ENCODE data around the gene GDF15. TPM values are rescaled to one million over a fixed set of nuclear protein-coding genes. Genes with fewer than 3 reads are reported as not detected.
A peak's percentile ranks its signal among the peaks of the same experiment; 100 is the strongest.

The GDF15 gene
- total RNA-seq, 1 experiment from 2014 or later = 56.6 TPM

GRCh38 chr19:18418483-18419194 lies 32.7 kb downstream of the GDF15 start:
- CTCF ChIA-PET = interaction anchor here (1.5 kb wide), 1 partner anchor 139 kb away, joined by 4 read pairs; no protein-coding TSS in a partner anchor
- Mint-ChIP-seq H3K27me3 (ENCODE audit: unreplicated experiment) (no peaks in the 10 kb centered on the region), H3K4me1 (ENCODE audit: low read depth, unreplicated experiment) (peaks cover 25% of the 10 kb centered on the region)

DNA sequence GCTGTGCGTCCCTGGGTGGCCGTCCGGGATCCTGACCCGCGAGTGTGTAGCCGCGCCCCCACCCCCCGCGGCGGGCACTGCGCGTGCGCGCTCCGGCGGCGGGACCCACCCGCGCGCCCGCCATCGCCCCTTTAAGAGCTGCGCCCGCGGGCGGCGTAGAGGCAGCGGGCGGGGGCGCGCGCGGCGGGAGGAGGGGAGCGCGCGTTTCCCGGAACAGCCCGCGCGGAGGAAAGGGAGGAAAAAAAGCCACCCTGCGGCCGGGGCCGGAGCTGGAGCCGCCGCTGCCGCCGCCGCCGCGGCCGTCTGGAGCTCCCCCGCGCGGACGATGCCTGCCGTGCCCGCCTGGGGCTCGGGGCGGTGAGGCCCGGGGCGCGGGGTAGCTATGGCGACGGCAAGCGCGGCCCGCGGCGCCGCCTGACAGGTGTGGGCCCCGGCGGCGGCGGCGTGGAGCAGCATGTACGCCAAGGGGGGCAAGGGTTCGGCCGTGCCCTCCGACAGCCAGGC lies 33.3 kb downstream of the GDF15 start, which contains the start of gene SSBP4:
Gene SSBP4, plus strand, starts transcription at position 204 of the 504 bp plus-strand sequence. Its CDS starts 251 bp downstream, at position 455.
- Mint-ChIP-seq H3K4me3 (ENCODE audit: low read depth, unreplicated experiment) (peak within 1 kb of the TSS; percentile 83), H3K27ac (ENCODE audit: unreplicated experiment) (peak within 1 kb of the TSS; percentile 51), H3K36me3 (ENCODE audit: insufficient read depth, unreplicated experiment) (peaks cover 48% of the 10 kb centered on the region), H3K4me1 (ENCODE audit: low read depth, unreplicated experiment) (peaks cover 23% of the 10 kb centered on the region), H3K9me3 (ENCODE audit: low read depth, unreplicated experiment) (no peaks in the 10 kb centered on the region), H3K27me3 (ENCODE audit: unreplicated experiment) (no peaks in the 10 kb centered on the region)
- CTCF ChIA-PET = no interaction called here
- DNase-seq = peak; percentile 79
- no TSS peak for BruUV-seq (replicated peaks)
- intact Hi-C loops (cut with micrococcal nuclease; ENCODE audit: unreplicated experiment) = loop anchor here (10.0 kb wide), 1 partner anchor 144 kb away; the partner anchor contains the start of gene IQCN
- no peak for TF ChIP-seq CTCF (IDR thresholded peaks at IDR 0.05; ENCODE audit: unreplicated experiment)

More at GRCh38 chr19:18418483-18419194, 32.7 kb downstream of the GDF15 start:
- BruUV-seq (replicated peaks) = no TSS peak
- no peaks in the 10 kb centered on the region for H3K9me3 Mint-ChIP-seq (ENCODE audit: low read depth, unreplicated experiment)
- H3K36me3 Mint-ChIP-seq (ENCODE audit: insufficient read depth, unreplicated experiment) = peaks cover 48% of the 10 kb centered on the region
- no peak for TF ChIP-seq CTCF (IDR thresholded peaks at IDR 0.05; ENCODE audit: unreplicated experiment)
- intact Hi-C loops (cut with micrococcal nuclease; ENCODE audit: unreplicated experiment) = loop anchor here (10.0 kb wide), 1 partner anchor 144 kb away; the partner anchor contains the start of gene IQCN
- DNase-seq = no peak
- H3K27ac Mint-ChIP-seq (ENCODE audit: unreplicated experiment) = no peak overlapping the region
- peak overlapping the region; percentile 83 for H3K4me3 Mint-ChIP-seq (ENCODE audit: low read depth, unreplicated experiment)

GRCh38 chr19:18419699-18420460 lies 33.9 kb downstream of the GDF15 start:
- Mint-ChIP-seq H3K4me3 (ENCODE audit: low read depth, unreplicated experiment) (peak overlapping the region; percentile 83), H3K27me3 (ENCODE audit: unreplicated experiment) (no peaks in the 10 kb centered on the region), H3K36me3 (ENCODE audit: insufficient read depth, unreplicated experiment) (peaks cover 48% of the 10 kb centered on the region), H3K4me1 (ENCODE audit: low read depth, unreplicated experiment) (peaks cover 17% of the 10 kb centered on the region), H3K9me3 (ENCODE audit: low read depth, unreplicated experiment) (no peaks in the 10 kb centered on the region), H3K27ac (ENCODE audit: unreplicated experiment) (peak overlapping the region; percentile 51)
- no peak for DNase-seq
- intact Hi-C loops (cut with micrococcal nuclease; ENCODE audit: unreplicated experiment) = loop anchor here (10.0 kb wide), 1 partner anchor 145 kb away; the partner anchor contains the start of gene IQCN
- no peak for TF ChIP-seq CTCF (IDR thresholded peaks at IDR 0.05; ENCODE audit: unreplicated experiment)
- BruUV-seq (replicated peaks) = no TSS peak
- CTCF ChIA-PET = interaction anchor here (0.6 kb wide), 1 partner anchor 152 kb away, joined by 5 read pairs; no protein-coding TSS in a partner anchor

DNA sequence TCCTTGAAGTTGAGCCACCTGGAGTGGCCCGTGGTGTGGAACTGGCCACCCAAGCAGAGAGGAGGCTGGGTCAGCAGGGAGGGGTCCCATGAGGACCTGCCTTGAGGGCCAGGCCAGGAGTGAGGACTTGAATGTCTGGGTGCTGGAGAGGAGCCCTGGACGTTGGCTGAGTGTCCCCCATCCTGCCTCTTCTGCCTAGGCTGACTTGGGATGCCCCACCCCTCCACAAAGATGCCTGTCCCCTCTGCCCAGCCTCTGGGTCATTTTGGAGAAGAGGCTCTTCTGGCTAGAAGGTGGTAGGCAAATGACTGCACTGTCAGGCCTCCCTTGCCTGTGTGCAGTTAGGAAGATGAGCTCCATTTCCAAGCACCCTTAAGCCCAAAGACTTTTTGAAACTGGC lies 35.0 kb downstream of the GDF15 start:
- DNase-seq = no peak
- CTCF ChIA-PET = interaction anchor here (0.6 kb wide), 1 partner anchor 637 kb away, joined by 9 read pairs; no protein-coding TSS in a partner anchor

More for the DNA sequence above, 35.0 kb downstream of the GDF15 start:
- TSS peak; percentile 42 for BruUV-seq (replicated peaks)
- Mint-ChIP-seq H3K9me3 (ENCODE audit: low read depth, unreplicated experiment) (no peaks in the 10 kb centered on the region), H3K27ac (ENCODE audit: unreplicated experiment) (no peak overlapping the region), H3K36me3 (ENCODE audit: insufficient read depth, unreplicated experiment) (peaks cover 43% of the 10 kb centered on the region), H3K4me1 (ENCODE audit: low read depth, unreplicated experiment) (peaks cover 17% of the 10 kb centered on the region), H3K27me3 (ENCODE audit: unreplicated experiment) (no peaks in the 10 kb centered on the region), H3K4me3 (ENCODE audit: low read depth, unreplicated experiment) (peak overlapping the region; percentile 83)
- intact Hi-C loops (cut with micrococcal nuclease; ENCODE audit: unreplicated experiment) = no loop called here
- TF ChIP-seq CTCF (IDR thresholded peaks at IDR 0.05; ENCODE audit: unreplicated experiment) = no peak
